Muscle layer of colon (tissue), 2 donors: ENCODE measurements around the gene CCM2.

ENCODE experiments used
- H3K27ac ChIP-seq: one replicate; pipeline ENCODE4 v1.7.0; 2013; ENCODE audit warnings: low read depth, mild to moderate bottlenecking, low read length, moderate library complexity
- H3K27me3 ChIP-seq, 2 donors: one replicate each; pipeline ENCODE4 v1.7.0; 2013; ENCODE audit warnings: low read length in 2 of 2, mild to moderate bottlenecking in 2 of 2; ENCODE audit not compliant: insufficient read depth in 2 of 2, control insufficient read depth in 1 of 2
- H3K36me3 ChIP-seq: one replicate; pipeline ENCODE4 v1.7.0; 2013; ENCODE audit warnings: mild to moderate bottlenecking, low read length; ENCODE audit not compliant: insufficient read depth
- H3K4me1 ChIP-seq: one replicate; pipeline ENCODE4 v1.7.0; 2013; ENCODE audit warnings: mild to moderate bottlenecking, low read length; ENCODE audit not compliant: insufficient read depth
- H3K4me3 ChIP-seq, 2 donors: one replicate each; pipeline ENCODE4 v1.7.0; 2013; ENCODE audit warnings: low read length in 2 of 2, low read depth in 1 of 2, mild to moderate bottlenecking in 1 of 2, moderate library complexity in 1 of 2
- H3K9ac ChIP-seq: one replicate; pipeline ENCODE4 v1.7.0; 2013; ENCODE audit warnings: low read length
- H3K9me3 ChIP-seq: one replicate; pipeline ENCODE4 v1.7.0; 2013; ENCODE audit warnings: mild to moderate bottlenecking, low read length
- donor health status: abdominal sarcoma.
- donor health status: Adenocarcinoma of cecum.

CCM2 gene

DNA sequence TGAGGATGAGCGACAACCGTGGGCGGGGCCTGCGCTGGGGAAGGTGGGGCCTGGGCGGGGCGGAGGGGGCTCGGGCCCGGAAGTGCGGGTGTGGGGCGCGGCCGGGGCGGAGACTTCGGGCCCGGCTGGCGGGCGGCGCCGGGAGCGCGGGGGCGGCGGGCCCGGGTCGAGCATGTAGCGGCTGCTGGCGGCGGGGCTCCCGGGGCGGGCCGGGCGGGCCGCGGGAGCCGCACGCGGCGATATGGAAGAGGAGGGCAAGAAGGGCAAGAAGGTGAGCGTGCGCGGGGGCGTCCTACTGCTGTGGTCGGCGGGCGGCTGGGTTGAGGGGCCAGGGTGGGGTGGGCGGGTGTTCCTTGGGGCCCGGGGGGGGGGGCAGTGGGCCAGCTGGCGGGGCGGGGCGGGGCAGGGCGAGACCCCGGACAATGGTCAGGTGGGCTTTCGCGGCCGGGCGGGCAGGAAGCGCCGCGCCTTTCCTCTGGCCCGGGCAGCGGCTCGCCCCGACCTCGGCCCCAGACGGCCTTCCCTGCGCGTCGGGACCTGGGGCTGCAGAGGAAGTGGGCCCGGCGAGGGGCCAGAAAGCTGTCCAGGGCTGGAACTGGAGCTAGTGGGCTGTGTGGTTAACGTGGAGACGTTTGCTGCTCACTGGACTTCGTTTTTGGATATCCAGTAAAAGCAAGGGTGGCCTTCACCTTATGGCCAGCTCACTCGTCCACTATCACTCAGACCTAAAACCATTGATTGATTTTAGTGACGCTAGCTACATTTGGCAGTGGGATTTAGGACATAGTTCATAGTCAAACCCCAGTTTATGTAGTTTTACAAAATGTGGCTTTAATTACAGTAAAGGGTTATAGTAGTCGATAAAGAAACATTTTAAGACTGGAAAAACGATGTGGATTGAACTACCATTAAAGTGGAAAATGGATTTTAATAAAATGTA, at the start of gene CCM2:
Gene CCM2, plus strand, starts transcription at position 109 of the 940 bp plus-strand sequence. Its CDS starts 133 bp downstream, at position 242.
- Histone ChIP-seq H3K9ac (peak within 1 kb of the TSS; percentile 51), H3K27ac (peak within 1 kb of the TSS; percentile 85), H3K9me3 (no peaks in the 10 kb centered on the region), H3K27me3 (no peaks in the 10 kb centered on the region), H3K4me3 (peak within 1 kb of the TSS; percentile 62 to 71), H3K36me3 (no peaks in the 10 kb centered on the region), H3K4me1 (peaks cover 18% of the 10 kb centered on the region)

GRCh38 chr7:44953156-44953555, 46.8 kb upstream of the CCM2 start:
- Histone ChIP-seq H3K27me3 (no peaks in the 10 kb centered on the region), H3K9ac (no peak overlapping the region), H3K4me1 (no peaks in the 10 kb centered on the region), H3K9me3 (no peaks in the 10 kb centered on the region), H3K27ac (no peak overlapping the region), H3K36me3 (no peaks in the 10 kb centered on the region), H3K4me3 (no peak overlapping the region)

- Histone ChIP-seq H3K4me3 (no peak overlapping the region), H3K27ac (no peak overlapping the region), H3K9me3 (no peaks in the 10 kb centered on the region), H3K9ac (no peak overlapping the region), H3K36me3 (no peaks in the 10 kb centered on the region), H3K27me3 (no peaks in the 10 kb centered on the region), H3K4me1 (no peaks in the 10 kb centered on the region)
Measured at GRCh38 chr7:44955733-44956132, 44.3 kb upstream of the CCM2 start.

DNA sequence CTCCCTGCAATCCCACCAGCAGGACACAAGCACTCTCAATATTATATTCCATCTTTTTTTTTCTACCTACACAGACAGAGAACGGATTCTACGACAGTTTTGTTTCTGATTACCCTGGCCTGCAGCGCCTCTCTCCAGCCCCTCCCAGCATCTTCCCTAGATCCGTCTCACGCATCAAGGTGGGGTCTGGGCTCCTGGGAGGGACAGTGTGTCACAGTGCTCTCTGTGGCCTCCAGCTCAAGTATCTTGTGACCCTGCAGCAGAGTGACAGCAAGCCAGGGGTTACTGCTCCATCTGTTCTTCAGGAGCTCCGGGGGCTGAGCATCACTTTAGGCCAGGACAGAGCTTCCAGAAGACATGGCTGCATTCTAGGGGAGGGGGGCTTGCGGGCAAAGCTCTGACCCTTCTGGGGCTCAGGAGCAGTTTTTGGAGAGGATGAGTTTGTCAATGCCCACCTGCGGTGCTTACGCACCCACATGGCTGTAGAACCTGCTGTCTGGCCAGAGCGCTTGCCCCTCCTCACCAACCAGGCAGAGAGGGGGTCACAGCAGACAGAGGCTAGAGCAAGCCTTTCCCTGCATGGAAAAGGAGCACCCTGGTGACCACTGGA, 43.7 kb upstream of the CCM2 start:
- H3K9ac ChIP-seq = no peak overlapping the region
- no peaks in the 10 kb centered on the region for H3K4me1 ChIP-seq
- no peaks in the 10 kb centered on the region for H3K9me3 ChIP-seq
- H3K27me3 ChIP-seq = no peaks in the 10 kb centered on the region
- no peaks in the 10 kb centered on the region for H3K36me3 ChIP-seq
- H3K27ac ChIP-seq = no peak overlapping the region
- H3K4me3 ChIP-seq = no peak overlapping the region

GRCh38 chr7:44958645-44959344, 41.2 kb upstream of the CCM2 start:
- Histone ChIP-seq H3K27me3 (peaks cover 0 to 8% of the 10 kb centered on the region in 2 donors), H3K27ac (no peak overlapping the region), H3K9ac (no peak overlapping the region), H3K4me1 (no peaks in the 10 kb centered on the region), H3K36me3 (no peaks in the 10 kb centered on the region), H3K4me3 (no peak overlapping the region), H3K9me3 (no peaks in the 10 kb centered on the region)

- no peak overlapping the region for H3K9ac ChIP-seq
- H3K27ac ChIP-seq = no peak overlapping the region
- H3K36me3 ChIP-seq = no peaks in the 10 kb centered on the region
- no peak overlapping the region for H3K4me3 ChIP-seq
- no peaks in the 10 kb centered on the region for H3K4me1 ChIP-seq
- H3K27me3 ChIP-seq = peaks cover 0 to 8% of the 10 kb centered on the region in 2 donors
- H3K9me3 ChIP-seq = no peaks in the 10 kb centered on the region
Measured at GRCh38 chr7:44959433-44959951, 40.5 kb upstream of the CCM2 start.

GRCh38 chr7:44960011-44960580, 39.9 kb upstream of the CCM2 start:
- Histone ChIP-seq H3K9me3 (no peaks in the 10 kb centered on the region), H3K4me3 (no peak overlapping the region), H3K27me3 (peaks cover 0 to 8% of the 10 kb centered on the region in 2 donors), H3K36me3 (no peaks in the 10 kb centered on the region), H3K27ac (no peak overlapping the region), H3K4me1 (no peaks in the 10 kb centered on the region), H3K9ac (no peak overlapping the region)

GRCh38 chr7:44961844-44962482, 38.0 kb upstream of the CCM2 start:
- Histone ChIP-seq H3K9ac (no peak overlapping the region), H3K4me3 (peak overlapping the region in 1 of 2 donors; percentile 38), H3K27ac (no peak overlapping the region), H3K9me3 (no peaks in the 10 kb centered on the region), H3K36me3 (no peaks in the 10 kb centered on the region), H3K4me1 (no peaks in the 10 kb centered on the region), H3K27me3 (peaks cover 0 to 8% of the 10 kb centered on the region in 2 donors)

DNA sequence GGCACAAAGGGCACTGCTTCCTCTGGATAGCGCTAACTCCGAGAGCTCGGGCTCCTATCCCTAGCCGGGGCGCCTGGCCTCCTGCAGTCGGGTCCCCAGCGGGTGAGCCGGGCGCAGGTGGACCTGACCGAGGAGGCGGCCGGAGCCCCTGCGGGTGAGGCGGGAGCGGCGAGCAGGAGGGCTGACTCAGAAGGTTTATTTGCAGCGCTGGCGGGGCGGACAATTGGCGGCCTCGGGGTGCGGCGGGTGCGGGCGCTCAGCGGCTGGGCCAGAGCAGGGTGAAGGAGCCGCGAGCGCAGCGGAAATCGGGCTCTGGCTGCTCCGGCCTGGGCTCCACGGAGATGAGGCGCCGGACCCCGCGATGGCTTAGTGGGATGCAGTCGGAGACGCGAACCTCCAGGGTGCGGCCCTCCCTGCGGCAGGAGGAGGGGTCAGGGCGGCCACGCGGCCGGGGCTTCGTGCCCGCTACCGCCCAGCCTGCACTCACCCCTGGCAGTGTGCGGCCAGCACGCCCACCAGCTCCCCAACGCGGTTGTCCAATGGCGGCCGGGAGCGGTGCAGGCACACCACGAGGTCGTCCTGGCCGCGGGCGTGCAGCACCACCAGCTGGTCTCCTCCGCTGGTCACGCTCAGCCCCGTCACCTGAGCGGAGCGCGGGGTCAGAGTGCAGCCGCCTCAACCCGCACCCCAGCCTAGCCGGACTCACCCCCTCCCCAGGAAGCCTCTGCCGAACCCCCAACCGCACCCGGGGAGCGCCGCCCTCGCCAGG, 37.3 kb upstream of the CCM2 start:
- H3K9ac ChIP-seq = no peak overlapping the region
- H3K4me1 ChIP-seq = no peaks in the 10 kb centered on the region
- no peaks in the 10 kb centered on the region for H3K9me3 ChIP-seq
- peaks cover 0 to 8% of the 10 kb centered on the region in 2 donors for H3K27me3 ChIP-seq
- peak overlapping the region; percentile 38 to 54 for H3K4me3 ChIP-seq
- H3K27ac ChIP-seq = no peak overlapping the region
- H3K36me3 ChIP-seq = no peaks in the 10 kb centered on the region
